Measurements from ENCODE around the gene TGOLN2. TPM values are rescaled to one million over a fixed set of nuclear protein-coding genes. Genes with fewer than 3 reads are reported as not detected.
A peak's percentile ranks its signal among the peaks of the same experiment; 100 is the strongest.
"Not testable (repeated sequence)": the region's sequence is repeated elsewhere in the genome, so short reads cannot be mapped to it uniquely, and the experiment has no call there.

Gene TGOLN2
- total RNA-seq, 1 donor from 2014 or later = 72.4 TPM

- H3K4me3 ChIP-seq (ENCODE audit: low read depth, low read length) = peak overlapping the region; percentile 99
- TF ChIP-seq CTCF (conservative IDR thresholded peaks at IDR 0.05; ENCODE audit: low read depth, low read length) = no peak
- DNase-seq (ENCODE audit: low read depth) = no peak
Observed at GRCh38 chr2:85353876-85354285, 26.1 kb upstream of the TGOLN2 start.

- no peak overlapping the region for H3K4me3 ChIP-seq (ENCODE audit: low read depth, low read length)
- TF ChIP-seq CTCF (conservative IDR thresholded peaks at IDR 0.05; ENCODE audit: low read depth, low read length) = no peak
- no peak for DNase-seq (ENCODE audit: low read depth)
Observed at GRCh38 chr2:85347599-85347998, 19.8 kb upstream of the TGOLN2 start.

- no peak for TF ChIP-seq CTCF (conservative IDR thresholded peaks at IDR 0.05; ENCODE audit: low read depth, low read length)
- DNase-seq (ENCODE audit: low read depth) = no peak
- H3K4me3 ChIP-seq (ENCODE audit: low read depth, low read length) = no peak overlapping the region
Observed at GRCh38 chr2:85344356-85344954, 16.7 kb upstream of the TGOLN2 start.

- H3K4me3 ChIP-seq (ENCODE audit: low read depth, low read length) = not testable (repeated sequence)
Observed at GRCh38 chr2:85343207-85343895, 15.6 kb upstream of the TGOLN2 start.

GRCh38 chr2:85342156-85342555, 14.4 kb upstream of the TGOLN2 start:
- no peak overlapping the region for H3K4me3 ChIP-seq (ENCODE audit: low read depth, low read length)
- no peak for DNase-seq (ENCODE audit: low read depth)
- TF ChIP-seq CTCF (conservative IDR thresholded peaks at IDR 0.05; ENCODE audit: low read depth, low read length) = no peak

More at GRCh38 chr2:85343207-85343895, 15.6 kb upstream of the TGOLN2 start:
- not testable (repeated sequence) for DNase-seq (ENCODE audit: low read depth)

GRCh38 chr2:85341269-85342029, 13.7 kb upstream of the TGOLN2 start:
- H3K4me3 ChIP-seq (ENCODE audit: low read depth, low read length) = no peak overlapping the region
- no peak for DNase-seq (ENCODE audit: low read depth)
- TF ChIP-seq CTCF (conservative IDR thresholded peaks at IDR 0.05; ENCODE audit: low read depth, low read length) = no peak

Measured in epithelial cell of proximal tubule (primary cell).